ENCODE data around the gene SLU7. TPM values are rescaled to one million over a fixed set of nuclear protein-coding genes. Genes with fewer than 3 reads are reported as not detected.
A peak's percentile ranks its signal among the peaks of the same experiment; 100 is the strongest.

SLU7 gene
- total RNA-seq, 1 experiment from 2014 or later: 43.6 TPM

DNA sequence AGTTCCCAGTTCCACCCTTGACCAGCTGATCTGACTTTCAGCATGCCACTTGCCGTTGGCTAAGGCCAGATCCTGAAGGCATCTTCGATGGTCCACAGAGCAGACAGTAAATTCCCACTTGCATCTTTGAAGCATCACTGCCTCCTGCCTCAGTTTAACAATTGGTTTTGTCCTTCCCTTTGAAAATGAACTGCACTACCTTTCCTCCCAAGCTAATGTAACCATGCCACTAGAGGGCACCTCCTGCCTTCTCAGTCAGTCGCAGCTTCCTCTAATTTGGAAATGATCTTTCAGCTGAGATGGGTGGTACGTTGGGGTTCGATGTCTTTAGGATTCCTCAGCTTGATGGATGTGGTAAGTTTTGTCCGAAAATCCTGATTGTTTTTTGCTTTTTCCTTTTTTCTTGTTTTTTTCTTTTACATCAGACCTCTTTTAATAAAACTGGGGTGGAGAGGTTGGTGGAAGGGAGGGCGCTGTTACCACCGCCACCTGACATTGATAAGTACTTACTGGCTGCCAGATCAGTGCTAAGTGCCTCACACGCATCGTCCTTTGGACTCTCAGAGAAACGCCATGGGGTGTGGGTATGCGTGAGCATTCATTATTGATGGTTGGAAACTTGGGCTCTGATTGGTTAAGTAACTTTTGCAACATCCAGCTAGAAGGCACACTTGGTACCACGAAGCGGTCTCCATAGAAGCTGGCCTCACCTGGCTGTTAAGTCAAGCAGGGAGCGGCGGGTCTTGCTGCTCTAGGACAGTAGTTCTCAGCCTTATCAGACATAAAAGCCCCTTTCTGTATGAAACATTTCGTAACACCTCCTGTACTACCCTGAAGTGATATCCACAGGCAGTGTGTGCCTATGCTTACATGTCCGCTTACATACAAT, 19.7 kb upstream of the SLU7 start:
- Histone ChIP-seq H3K4me3 (replicated peaks in 1 of 2; ENCODE audit: low read depth in 1 of 2, low read length in 2 of 2) (peak overlapping the region; percentile 36 to 51; a peak in 3 of 4 replicates), H3K9me3 (ENCODE audit: control insufficient read depth in 1 of 2, insufficient read depth in 1 of 2, low read depth in 1 of 2, low read length in 2 of 2) (no peaks in the 10 kb centered on the region), H3K79me2 (ENCODE audit: insufficient read depth, low read length) (no peaks in the 10 kb centered on the region), H3K9me2 (ENCODE audit: insufficient read depth) (no peaks in the 10 kb centered on the region; the same call in 1 of the 2 replicates), H3K4me2 (ENCODE audit: low read length) (peak overlapping the region; percentile 83), H3K9ac (ENCODE audit: low read length) (no peak overlapping the region), H3K36me3 (ENCODE audit: control insufficient read depth in 1 of 2, insufficient read depth in 2 of 2, low read length in 2 of 2) (no peaks in the 10 kb centered on the region), H4K20me1 (ENCODE audit: insufficient read depth) (no peaks in the 10 kb centered on the region), H3K27ac (ENCODE audit: low read depth, low read length) (no peak overlapping the region), H2AFZ (ENCODE audit: low read depth, low read length, poor library complexity, severe bottlenecking) (peak overlapping the region; percentile 93), H3K4me1 (ENCODE audit: control insufficient read depth in 1 of 2, insufficient read depth in 2 of 2, low read length in 2 of 2) (peaks cover 0 to 15% of the 10 kb centered on the region in 2 experiments; a peak in 1 of 4 replicates), H3K27me3 (ENCODE audit: insufficient read depth, low read length) (no peaks in the 10 kb centered on the region)
- intact Hi-C loops (cut with micrococcal nuclease): no loop called here
- ChIA-PET POLR2A (interaction anchor here (0.9 kb wide), 1 partner anchor 20 kb away, joined by 3 read pairs; the partner anchor contains the start of gene SLU7), CTCF (interaction anchor here (0.6 to 3.1 kb wide), 24 partner anchors 8 to 417 kb away, joined by 3 to 21 read pairs (median 5); partner anchors contain the start of genes PTTG1 and SLU7), RAD21 (ENCODE audit: low non-redundant PET in 1 of 2, low total read pairs in 2 of 2, uncharacterized antibody in 2 of 2, unreplicated experiment in 2 of 2) (interaction anchor here (0.7 to 1.3 kb wide), 2 partner anchors 22 to 71 kb away, joined by 3 read pairs; no protein-coding TSS in a partner anchor)
- no TSS peak for BruUV-seq (replicated peaks)
- ATAC-seq (peak; percentile 74), DNase-seq (ENCODE audit: low read depth, low spot score) (peak; percentile 48)
- TF ChIP-seq RAD21 (IDR thresholded peaks at IDR 0.05; ENCODE audit: low read depth) (peak; percentile 74), CTCF (IDR thresholded peaks at IDR 0.05 in 2 of 3, conservative IDR thresholded peaks at IDR 0.05 in 1 of 3; ENCODE audit: borderline replicate concordance in 1 of 3, insufficient read depth in 1 of 3, low read depth in 2 of 3, low read length in 2 of 3) (peak; percentile 80 to 88 (median 81)), CBX3 (IDR thresholded peaks at IDR 0.05; ENCODE audit: low read depth) (peak; percentile 38; the same call in 1 of the 2 replicates), EZH2phosphoT487 (IDR thresholded peaks at IDR 0.05; ENCODE audit: borderline replicate concordance) (no peak), SRF (IDR thresholded peaks at IDR 0.05; ENCODE audit: low read depth) (no peak)
